ENCODE data around the gene KHDC3L. TPM values are rescaled to one million over a fixed set of nuclear protein-coding genes. Genes with fewer than 3 reads are reported as not detected.
"Not testable (repeated sequence)": the region's sequence is repeated elsewhere in the genome, so short reads cannot be mapped to it uniquely, and the experiment has no call there.

The KHDC3L gene
- total and polyA plus RNA-seq, 8 donors, result 0.13 to 0.23 (median 0.18) TPM; not detected in 5

DNA sequence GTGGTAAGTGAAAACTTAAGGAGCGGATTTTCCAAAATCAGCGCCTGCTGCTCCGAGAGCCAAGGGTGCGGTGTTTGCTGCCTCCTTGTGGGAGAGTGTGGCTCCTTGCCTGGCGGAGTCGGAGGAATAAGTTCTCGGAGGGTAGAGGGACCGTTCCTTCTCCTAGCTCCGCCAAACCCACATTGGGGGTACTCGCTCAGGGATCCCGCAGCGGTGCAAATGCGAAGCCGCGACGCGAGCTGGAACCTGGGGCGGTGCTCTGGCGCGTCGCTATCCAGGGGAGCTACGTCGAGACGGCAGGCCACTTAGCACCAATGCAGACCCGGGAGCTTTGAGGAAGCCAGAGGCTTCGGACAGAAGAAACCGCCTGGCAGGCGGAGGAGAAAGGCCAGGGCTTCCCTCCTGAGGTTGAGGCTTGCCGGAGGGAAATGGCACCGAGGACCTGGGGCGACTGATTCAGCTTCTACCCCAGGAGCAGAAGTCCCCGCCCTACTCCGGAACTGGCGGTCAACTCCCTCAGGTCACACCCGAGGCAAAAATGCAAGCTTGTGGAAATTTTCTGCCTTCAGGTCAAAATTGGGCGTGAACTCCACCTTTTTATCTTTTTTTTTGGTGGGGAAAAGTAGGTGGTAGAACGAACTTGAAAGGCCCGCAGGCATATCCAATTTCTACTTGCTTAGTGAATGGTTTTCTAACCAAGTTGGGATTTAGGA lies 26.5 kb downstream of the KHDC3L start:
- Histone ChIP-seq H3K4me3 (peak overlapping the region; percentile 37 to 46), H3K4me1 (peaks cover 0 to 10% of the 10 kb centered on the region in 2 donors), H3K9me3 (no peaks in the 10 kb centered on the region), H3K36me3 (no peaks in the 10 kb centered on the region), H3K27me3 (no peaks in the 10 kb centered on the region), H3K27ac (peak overlapping the region; percentile 44 to 79)
- TF ChIP-seq, protein P1, sequence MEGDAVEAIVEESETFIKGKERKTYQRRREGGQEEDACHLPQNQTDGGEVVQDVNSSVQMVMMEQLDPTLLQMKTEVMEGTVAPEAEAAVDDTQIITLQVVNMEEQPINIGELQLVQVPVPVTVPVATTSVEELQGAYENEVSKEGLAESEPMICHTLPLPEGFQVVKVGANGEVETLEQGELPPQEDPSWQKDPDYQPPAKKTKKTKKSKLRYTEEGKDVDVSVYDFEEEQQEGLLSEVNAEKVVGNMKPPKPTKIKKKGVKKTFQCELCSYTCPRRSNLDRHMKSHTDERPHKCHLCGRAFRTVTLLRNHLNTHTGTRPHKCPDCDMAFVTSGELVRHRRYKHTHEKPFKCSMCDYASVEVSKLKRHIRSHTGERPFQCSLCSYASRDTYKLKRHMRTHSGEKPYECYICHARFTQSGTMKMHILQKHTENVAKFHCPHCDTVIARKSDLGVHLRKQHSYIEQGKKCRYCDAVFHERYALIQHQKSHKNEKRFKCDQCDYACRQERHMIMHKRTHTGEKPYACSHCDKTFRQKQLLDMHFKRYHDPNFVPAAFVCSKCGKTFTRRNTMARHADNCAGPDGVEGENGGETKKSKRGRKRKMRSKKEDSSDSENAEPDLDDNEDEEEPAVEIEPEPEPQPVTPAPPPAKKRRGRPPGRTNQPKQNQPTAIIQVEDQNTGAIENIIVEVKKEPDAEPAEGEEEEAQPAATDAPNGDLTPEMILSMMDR (IDR thresholded peaks at IDR 0.05), result peak; percentile 23 to 36
- ATAC-seq, result peak; percentile 92
- intact Hi-C loops (cut with DNase I), result no loop called here
- peak; percentile 49 to 86 (median 66) for DNase-seq

- no peak for DNase-seq
- intact Hi-C loops (cut with DNase I), result no loop called here
- Histone ChIP-seq H3K4me3 (no peak overlapping the region), H3K27ac (no peak overlapping the region), H3K9me3 (no peaks in the 10 kb centered on the region), H3K36me3 (no peaks in the 10 kb centered on the region), H3K4me1 (peaks cover 0 to 10% of the 10 kb centered on the region in 2 donors), H3K27me3 (no peaks in the 10 kb centered on the region)
- TF ChIP-seq, protein P1 (IDR thresholded peaks at IDR 0.05), result no peak
- no peak for ATAC-seq
Measured at GRCh38 chr6:73389854-73390253, 27.4 kb downstream of the KHDC3L start.

- Histone ChIP-seq H3K4me1 (peaks cover 0 to 10% of the 10 kb centered on the region in 2 donors), H3K36me3 (no peaks in the 10 kb centered on the region), H3K4me3 (no peak overlapping the region), H3K9me3 (no peaks in the 10 kb centered on the region), H3K27ac (no peak overlapping the region), H3K27me3 (no peaks in the 10 kb centered on the region)
- intact Hi-C loops (cut with DNase I), result no loop called here
- DNase-seq (no peak), ATAC-seq (no peak)
- TF ChIP-seq, protein P1 (IDR thresholded peaks at IDR 0.05), result no peak
Measured at GRCh38 chr6:73391675-73392074, 29.2 kb downstream of the KHDC3L start.

DNA sequence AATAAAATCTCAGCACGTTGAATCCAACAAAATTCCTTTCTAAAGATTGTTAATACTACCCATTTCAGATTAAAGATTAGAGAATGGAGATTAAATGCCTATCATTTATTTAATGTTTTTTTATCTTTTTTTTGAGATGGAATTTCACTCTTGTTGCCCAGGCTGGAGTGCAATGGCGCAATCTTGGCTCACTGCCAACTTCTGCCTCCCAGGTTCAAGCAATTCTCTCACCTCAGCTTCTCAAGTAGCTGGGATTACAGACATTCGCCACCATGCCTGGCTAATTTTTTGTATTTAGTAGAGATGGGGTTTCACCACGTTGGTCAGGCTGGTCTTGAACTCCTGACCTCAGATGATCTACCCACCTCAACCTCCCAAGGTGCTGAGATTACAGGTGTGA lies 29.7 kb downstream of the KHDC3L start:
- H3K27ac ChIP-seq; H3K36me3 ChIP-seq; ATAC-seq; H3K4me3 ChIP-seq; intact Hi-C loops (cut with DNase I); H3K27me3 ChIP-seq; H3K4me1 ChIP-seq; H3K9me3 ChIP-seq: not testable (repeated sequence)
- peak in 1 of 4 donors; percentile 3 for DNase-seq

GRCh38 chr6:73393278-73393677 lies 30.8 kb downstream of the KHDC3L start:
- DNase-seq, result no peak
- ATAC-seq, result no peak
- H3K4me3 ChIP-seq, result no peak overlapping the region
- intact Hi-C loops (cut with DNase I), result no loop called here
- H3K4me1 ChIP-seq, result peaks cover 0 to 10% of the 10 kb centered on the region in 2 donors
- H3K36me3 ChIP-seq, result no peaks in the 10 kb centered on the region
- H3K27ac ChIP-seq, result no peak overlapping the region
- no peaks in the 10 kb centered on the region for H3K9me3 ChIP-seq
- H3K27me3 ChIP-seq, result no peaks in the 10 kb centered on the region
- TF ChIP-seq, protein P1 (IDR thresholded peaks at IDR 0.05), result no peak

All from left lung (tissue), 10 donors.